Ishikawa (cell line): ENCODE results near the gene PPP1R2B.

ENCODE experiments used
- CEBPB ChIP-seq: IDR thresholded peaks from 2 replicates; pipeline ENCODE4 v1.6.1; 2012
- CREB1 ChIP-seq: IDR thresholded peaks from 2 replicates; pipeline ENCODE4 v1.6.1; 2012; ENCODE audit warnings: low read depth
- EGR1 ChIP-seq: IDR thresholded peaks from 2 replicates; pipeline ENCODE4 v1.6.1; 2012
- EP300 ChIP-seq: IDR thresholded peaks from 2 replicates; pipeline ENCODE4 v1.6.1; 2012; ENCODE audit warnings: borderline replicate concordance
- FOXM1 ChIP-seq: IDR thresholded peaks from 2 replicates; pipeline ENCODE4 v1.6.1; 2012; ENCODE audit warnings: low read depth, borderline replicate concordance
- MAX ChIP-seq: IDR thresholded peaks from 2 replicates; pipeline ENCODE4 v1.6.1; 2012
- NFIC ChIP-seq: IDR thresholded peaks from 2 replicates; pipeline ENCODE4 v1.6.1; 2012
- RAD21 ChIP-seq: IDR thresholded peaks from 2 replicates; pipeline ENCODE4 v1.6.1; 2012; ENCODE audit warnings: low read depth
- REST ChIP-seq: IDR thresholded peaks from 2 replicates; pipeline ENCODE4 v1.6.1; 2012; ENCODE audit warnings: low read depth, mild to moderate bottlenecking
- TAF1 ChIP-seq: IDR thresholded peaks from 2 replicates; pipeline ENCODE4 v1.6.1; 2012; ENCODE audit warnings: low read depth, mild to moderate bottlenecking
- TCF12 ChIP-seq: IDR thresholded peaks from 2 replicates; pipeline ENCODE4 v1.6.1; 2012; ENCODE audit warnings: low read depth
- TEAD4 ChIP-seq: IDR thresholded peaks from 2 replicates; pipeline ENCODE4 v1.6.1; 2012
- USF1 ChIP-seq: IDR thresholded peaks from 2 replicates; pipeline ENCODE4 v1.6.1; 2012
- YY1 ChIP-seq: IDR thresholded peaks from 2 replicates; pipeline ENCODE4 v1.6.1; 2012; ENCODE audit warnings: low read depth
- ZBTB7A ChIP-seq: IDR thresholded peaks from 2 replicates; pipeline ENCODE4 v1.6.1; 2012; ENCODE audit warnings: low read depth

PPP1R2B gene

GRCh38 chr5:156815988-156816599 is 34.0 kb upstream of the PPP1R2B start:
- TF ChIP-seq FOXM1 (no peak), RAD21 (peak; percentile 38)

GRCh38 chr5:156819537-156819936 is 30.6 kb upstream of the PPP1R2B start:
- TF ChIP-seq ZBTB7A (no peak), USF1 (no peak), FOXM1 (no peak), EP300 (no peak), MAX (no peak), YY1 (no peak)

- TF ChIP-seq EGR1, result no peak
- TF ChIP-seq CEBPB, result no peak
- TF ChIP-seq FOXM1, result no peak
- no peak for TF ChIP-seq TCF12
Observed at GRCh38 chr5:156819967-156820581, 30.0 kb upstream of the PPP1R2B start.

GRCh38 chr5:156824241-156824640 is 25.9 kb upstream of the PPP1R2B start:
- TF ChIP-seq EP300, result no peak
- TF ChIP-seq MAX, result no peak
- no peak for TF ChIP-seq TCF12
- TF ChIP-seq USF1, result no peak
- TF ChIP-seq TAF1, result no peak
- no peak for TF ChIP-seq CEBPB
- TF ChIP-seq CREB1, result no peak
- TF ChIP-seq RAD21, result no peak
- TF ChIP-seq FOXM1, result no peak
- no peak for TF ChIP-seq EGR1
- TF ChIP-seq NFIC, result no peak
- TF ChIP-seq REST, result no peak

GRCh38 chr5:156824800-156825199 is 25.3 kb upstream of the PPP1R2B start:
- no peak for TF ChIP-seq TAF1
- no peak for TF ChIP-seq TEAD4
- TF ChIP-seq RAD21, result peak; percentile 8; the same call in 1 of the 2 replicates

GRCh38 chr5:156825688-156826087 is 24.4 kb upstream of the PPP1R2B start:
- no peak for TF ChIP-seq USF1
- TF ChIP-seq REST, result no peak
- no peak for TF ChIP-seq EP300
- TF ChIP-seq TEAD4, result no peak
- TF ChIP-seq NFIC, result no peak
- TF ChIP-seq MAX, result no peak
- no peak for TF ChIP-seq RAD21
- no peak for TF ChIP-seq FOXM1
- TF ChIP-seq CEBPB, result no peak
- TF ChIP-seq EGR1, result no peak
- no peak for TF ChIP-seq CREB1
